Measurements from ENCODE around the gene ENG.
"Not testable (repeated sequence)": the region's sequence is repeated elsewhere in the genome, so short reads cannot be mapped to it uniquely, and the experiment has no call there.

Gene ENG

GRCh38 chr9:127793093-127793708 is 61.3 kb downstream of the ENG start:
- DNase-seq (ENCODE audit: low spot score), result no peak

- DNase-seq (ENCODE audit: low spot score), result no peak
Observed at GRCh38 chr9:127792417-127793031, 61.9 kb downstream of the ENG start.

GRCh38 chr9:127791085-127791484 is 63.4 kb downstream of the ENG start:
- no peak for DNase-seq (ENCODE audit: low spot score)

- DNase-seq (ENCODE audit: low spot score), result no peak
Observed at GRCh38 chr9:127790094-127790855, 64.2 kb downstream of the ENG start.

- DNase-seq (ENCODE audit: low spot score), result no peak
Observed at GRCh38 chr9:127789179-127789578, 65.3 kb downstream of the ENG start.

- DNase-seq (ENCODE audit: low spot score), result no peak
Observed at GRCh38 chr9:127788337-127789011, 66.0 kb downstream of the ENG start.

- DNase-seq (ENCODE audit: low spot score), result peak; percentile 32
Observed at GRCh38 chr9:127786773-127787104, 67.7 kb downstream of the ENG start.

- DNase-seq (ENCODE audit: low spot score), result peak; percentile 96
Observed at GRCh38 chr9:127785933-127786772, 68.3 kb downstream of the ENG start, which contains the start of gene CDK9. Gene CDK9 (plus strand): TSS chr9:127786034. CDS start chr9:127786149, 115 bp downstream.

GRCh38 chr9:127785023-127785932 is 69.2 kb downstream of the ENG start:
- DNase-seq (ENCODE audit: low spot score), result peak; percentile 95

- no peak for DNase-seq (ENCODE audit: low spot score)
Observed at GRCh38 chr9:127783111-127784008, 71.1 kb downstream of the ENG start.

GRCh38 chr9:127781806-127782205 is 72.7 kb downstream of the ENG start:
- DNase-seq (ENCODE audit: low spot score), result no peak

- DNase-seq (ENCODE audit: low spot score), result not testable (repeated sequence)
Observed at GRCh38 chr9:127780909-127781308, 73.5 kb downstream of the ENG start.

- DNase-seq (ENCODE audit: low spot score), result no peak
Observed at GRCh38 chr9:127780126-127780885, 74.2 kb downstream of the ENG start.

- no peak for DNase-seq (ENCODE audit: low spot score)
Observed at GRCh38 chr9:127779136-127779981, 75.1 kb downstream of the ENG start.

- DNase-seq (ENCODE audit: low spot score), result no peak
Observed at GRCh38 chr9:127778280-127779135, 76.0 kb downstream of the ENG start, which contains the start of gene SH2D3C. Gene SH2D3C (minus strand): TSS chr9:127778666. CDS start chr9:127778627, 39 bp downstream.

GRCh38 chr9:127777368-127777980 is 77.0 kb downstream of the ENG start:
- no peak for DNase-seq (ENCODE audit: low spot score)
